Measurements from ENCODE around the gene ROBO1.
"Not testable (repeated sequence)": the region's sequence is repeated elsewhere in the genome, so short reads cannot be mapped to it uniquely, and the experiment has no call there.

The ROBO1 gene

GRCh38 chr3:79366414-79366813 is 401.4 kb downstream of the ROBO1 start:
- no peak for DNase-seq

GRCh38 chr3:79364784-79365183 is 403.0 kb downstream of the ROBO1 start:
- no peak for DNase-seq

GRCh38 chr3:79362571-79363270 is 405.1 kb downstream of the ROBO1 start:
- no peak for DNase-seq

GRCh38 chr3:79361748-79362378 is 405.9 kb downstream of the ROBO1 start:
- DNase-seq: no peak

GRCh38 chr3:79358327-79358726 is 409.5 kb downstream of the ROBO1 start:
- no peak for DNase-seq

- no peak for DNase-seq
These were observed 413.6 kb downstream of the ROBO1 start for GRCh38 chr3:79354179-79354688.

GRCh38 chr3:79351699-79352098 is 416.1 kb downstream of the ROBO1 start:
- DNase-seq: no peak

GRCh38 chr3:79344876-79345871 is 422.6 kb downstream of the ROBO1 start:
- no peak for DNase-seq

- no peak for DNase-seq
These were observed 425.8 kb downstream of the ROBO1 start for GRCh38 chr3:79341961-79342360.

- DNase-seq: no peak
These were observed 428.0 kb downstream of the ROBO1 start for GRCh38 chr3:79339846-79340245.

GRCh38 chr3:79337798-79338197 is 430.0 kb downstream of the ROBO1 start:
- DNase-seq: no peak

GRCh38 chr3:79329154-79329553 is 438.6 kb downstream of the ROBO1 start:
- no peak for DNase-seq

- no peak for DNase-seq
These were observed 441.2 kb downstream of the ROBO1 start for GRCh38 chr3:79326642-79327041.

GRCh38 chr3:79325833-79326383 is 441.9 kb downstream of the ROBO1 start:
- DNase-seq: not testable (repeated sequence)

- no peak for DNase-seq
These were observed 450.0 kb downstream of the ROBO1 start for GRCh38 chr3:79317551-79318518.

GRCh38 chr3:79314962-79315361 is 452.8 kb downstream of the ROBO1 start:
- DNase-seq: no peak

GRCh38 chr3:79314544-79314943 is 453.3 kb downstream of the ROBO1 start:
- DNase-seq: no peak

- DNase-seq: no peak
These were observed 457.8 kb downstream of the ROBO1 start for GRCh38 chr3:79310016-79310415.

- DNase-seq: no peak
These were observed 460.7 kb downstream of the ROBO1 start for GRCh38 chr3:79306934-79307570.

- DNase-seq: not testable (repeated sequence)
These were observed 467.7 kb downstream of the ROBO1 start for GRCh38 chr3:79299949-79300635.

Measured in NCI-H187 treated with DMSO at 0.1 percent for 48 hours (cell line).